DLD1 (cell line): ENCODE data around the gene FADS6.
"Not testable (repeated sequence)": the region's sequence is repeated elsewhere in the genome, so short reads cannot be mapped to it uniquely, and the experiment has no call there.

Source experiments
- in situ Hi-C: cut with HindIII; loops from 2 replicates; pipeline ENCODE4 v1.10.0; 2017; ENCODE audit warnings: low sequenced_read_pairs

FADS6 gene

DNA sequence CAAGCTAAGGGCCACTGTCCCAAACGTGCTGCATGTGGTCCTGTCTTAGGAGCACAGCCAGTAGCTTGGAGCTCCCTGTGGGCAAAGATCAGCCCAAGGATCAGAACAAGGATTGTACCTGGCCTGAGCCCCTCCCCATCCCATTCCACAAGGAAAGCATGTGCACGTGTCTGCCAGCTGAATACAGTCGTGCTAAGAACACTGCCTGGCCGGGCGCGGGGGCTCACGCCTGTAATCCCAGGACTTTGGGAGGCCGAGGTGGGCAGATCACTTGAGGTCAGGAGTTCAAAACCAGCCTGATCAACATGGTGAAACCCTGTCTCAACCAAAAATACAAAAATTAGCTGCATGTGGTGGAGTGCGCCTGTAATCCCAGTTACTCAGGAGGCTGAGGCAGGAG is 23.4 kb downstream of the FADS6 start:
- in situ Hi-C loops = not testable (repeated sequence)

DNA sequence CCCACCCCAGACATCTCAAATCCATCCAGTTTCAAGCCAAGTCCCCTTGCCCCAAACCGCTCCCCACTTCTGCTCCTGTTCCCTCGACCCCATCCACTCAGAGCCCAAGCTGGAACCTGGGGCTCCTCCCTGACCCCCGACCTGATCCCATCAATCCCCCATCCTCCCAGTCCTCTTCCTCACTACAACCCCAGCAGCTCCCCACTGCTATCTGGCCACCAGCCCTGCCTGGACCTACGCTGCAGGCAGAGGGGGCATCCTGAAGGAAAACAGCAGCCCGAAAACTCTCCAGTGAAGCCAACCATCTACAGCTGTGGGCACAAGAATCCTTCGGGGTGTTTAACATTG is 24.6 kb downstream of the FADS6 start:
- in situ Hi-C loops = no loop called here

- in situ Hi-C loops = no loop called here
These were observed 25.1 kb downstream of the FADS6 start for GRCh38 chr17:74868251-74868907.

DNA sequence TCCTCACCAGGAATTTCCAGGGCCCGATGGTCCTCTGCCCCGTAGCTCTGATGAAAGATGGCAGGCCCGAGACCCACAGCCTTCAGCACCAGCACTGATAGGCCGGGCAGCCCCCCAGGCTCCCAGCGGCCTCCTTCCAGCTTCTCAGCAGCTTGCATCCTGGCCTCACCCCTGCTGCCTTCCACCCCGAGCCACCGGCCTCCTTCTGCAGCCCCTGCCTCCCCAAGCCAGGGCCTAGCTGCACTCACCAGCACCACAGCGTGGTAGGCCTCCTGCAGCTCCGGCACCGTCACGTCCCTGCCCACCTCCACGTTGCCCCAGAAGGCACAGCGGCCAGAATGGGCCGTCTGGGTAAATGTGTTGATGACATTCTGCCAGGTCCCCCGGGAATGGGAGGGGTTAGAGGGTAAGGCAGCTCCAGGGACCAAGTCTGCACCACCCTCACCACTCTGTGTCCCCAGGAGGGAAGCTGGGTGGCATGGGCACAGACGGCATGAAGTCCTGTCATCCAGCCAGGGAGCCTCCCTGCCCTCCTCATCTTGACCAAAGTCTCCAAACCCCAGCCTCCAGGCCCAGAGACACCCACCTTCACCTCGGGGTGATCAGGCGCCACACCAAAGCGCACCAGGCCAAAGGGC is 27.1 kb downstream of the FADS6 start:
- in situ Hi-C loops = no loop called here

GRCh38 chr17:74865504-74866197 is 27.8 kb downstream of the FADS6 start:
- in situ Hi-C loops = no loop called here

DNA sequence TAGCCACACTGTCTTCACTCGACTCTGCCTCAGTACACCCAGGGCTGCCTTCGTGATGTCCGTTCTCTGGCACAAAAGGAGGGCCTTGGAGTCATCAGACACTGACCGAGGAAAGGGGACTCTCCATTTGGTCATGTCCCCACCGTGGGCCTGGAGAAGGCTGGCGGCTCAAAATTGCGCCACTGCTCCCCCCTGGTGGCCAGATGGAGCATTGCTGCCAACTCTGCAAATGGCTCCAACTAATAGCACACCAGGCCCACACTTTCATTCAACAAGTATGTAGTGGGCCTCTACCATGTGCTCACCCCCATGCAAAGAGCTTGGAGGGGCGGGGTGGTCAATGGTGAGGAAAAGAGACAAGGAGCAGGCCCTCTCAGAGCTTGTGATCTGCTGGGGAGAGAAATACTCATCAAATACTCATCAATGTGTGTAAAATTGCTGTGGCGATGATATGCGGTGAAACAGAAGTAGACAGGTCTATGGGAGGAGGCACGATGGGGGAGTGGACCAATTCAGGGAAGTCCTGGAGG is 28.5 kb downstream of the FADS6 start:
- in situ Hi-C loops = no loop called here

DNA sequence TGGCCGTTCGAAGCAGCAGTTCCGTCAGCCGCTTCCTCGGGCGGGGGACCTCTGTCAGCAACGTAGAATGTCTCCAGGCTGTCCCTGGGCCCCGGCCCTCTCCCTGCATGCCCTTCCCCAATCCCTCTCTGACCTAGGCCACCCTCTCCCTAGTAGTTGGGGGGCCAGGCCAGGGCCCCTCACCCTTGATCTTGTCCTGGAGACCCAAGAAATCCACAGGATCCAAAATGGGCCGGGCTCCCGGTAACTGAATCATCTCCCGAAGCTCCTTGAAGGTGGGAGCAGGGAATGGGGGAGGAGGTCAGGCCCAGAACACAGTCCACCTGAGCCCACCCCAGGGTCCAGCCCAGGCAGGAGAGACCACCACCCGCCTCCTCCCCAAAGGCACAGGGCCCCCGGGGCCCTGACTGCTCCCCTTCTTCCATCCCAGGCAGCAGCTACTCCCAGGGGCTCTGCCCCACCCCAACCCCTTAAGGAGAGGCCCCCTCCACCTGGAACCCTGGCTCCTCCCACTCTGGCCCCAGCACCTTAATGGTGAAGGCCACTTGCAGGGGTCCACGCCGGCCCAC is 29.1 kb downstream of the FADS6 start:
- in situ Hi-C loops = no loop called here

DNA sequence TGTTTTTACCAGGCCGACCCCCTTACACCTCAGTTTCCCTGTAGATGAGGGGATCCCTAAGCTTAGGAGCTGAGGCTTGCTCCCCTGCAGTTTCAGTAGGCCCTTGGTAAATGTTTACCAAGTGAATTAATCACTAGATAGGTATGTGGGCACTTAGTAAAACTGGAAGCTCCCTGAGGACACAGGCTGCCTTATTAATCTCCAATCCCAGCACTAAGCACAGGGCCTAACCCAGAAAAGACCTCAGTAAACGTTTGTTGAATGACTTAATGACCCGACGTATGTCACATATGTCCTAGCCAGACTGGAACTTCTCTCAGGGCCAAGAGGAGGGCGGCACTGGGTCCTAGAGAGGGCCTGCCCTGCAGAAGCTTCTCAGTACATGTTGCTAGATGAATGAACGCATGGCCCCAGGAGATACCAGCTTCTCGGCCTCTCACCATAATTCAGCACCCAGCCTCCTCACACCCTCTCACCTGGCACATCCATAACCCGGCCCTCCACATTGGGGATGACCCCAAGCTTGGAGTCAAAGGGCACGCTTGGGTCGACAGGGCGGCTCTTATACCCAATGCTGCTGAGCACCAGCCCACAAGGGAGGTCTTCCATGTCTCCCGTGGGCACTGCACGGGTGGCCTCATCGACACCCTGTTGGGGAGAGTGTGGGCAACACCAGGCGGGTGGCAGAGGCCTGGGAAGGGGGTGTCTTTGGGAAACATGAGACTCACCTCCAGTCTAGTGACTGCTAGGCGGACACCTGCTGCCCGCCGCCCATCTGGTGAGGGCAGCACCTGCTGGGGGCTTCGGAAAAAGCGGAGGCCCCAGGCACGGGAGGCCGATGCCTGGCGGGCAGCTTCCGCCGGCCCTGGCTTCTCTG is 29.8 kb downstream of the FADS6 start:
- in situ Hi-C loops = no loop called here

GRCh38 chr17:74862919-74863318 is 30.5 kb downstream of the FADS6 start:
- in situ Hi-C loops = no loop called here

DNA sequence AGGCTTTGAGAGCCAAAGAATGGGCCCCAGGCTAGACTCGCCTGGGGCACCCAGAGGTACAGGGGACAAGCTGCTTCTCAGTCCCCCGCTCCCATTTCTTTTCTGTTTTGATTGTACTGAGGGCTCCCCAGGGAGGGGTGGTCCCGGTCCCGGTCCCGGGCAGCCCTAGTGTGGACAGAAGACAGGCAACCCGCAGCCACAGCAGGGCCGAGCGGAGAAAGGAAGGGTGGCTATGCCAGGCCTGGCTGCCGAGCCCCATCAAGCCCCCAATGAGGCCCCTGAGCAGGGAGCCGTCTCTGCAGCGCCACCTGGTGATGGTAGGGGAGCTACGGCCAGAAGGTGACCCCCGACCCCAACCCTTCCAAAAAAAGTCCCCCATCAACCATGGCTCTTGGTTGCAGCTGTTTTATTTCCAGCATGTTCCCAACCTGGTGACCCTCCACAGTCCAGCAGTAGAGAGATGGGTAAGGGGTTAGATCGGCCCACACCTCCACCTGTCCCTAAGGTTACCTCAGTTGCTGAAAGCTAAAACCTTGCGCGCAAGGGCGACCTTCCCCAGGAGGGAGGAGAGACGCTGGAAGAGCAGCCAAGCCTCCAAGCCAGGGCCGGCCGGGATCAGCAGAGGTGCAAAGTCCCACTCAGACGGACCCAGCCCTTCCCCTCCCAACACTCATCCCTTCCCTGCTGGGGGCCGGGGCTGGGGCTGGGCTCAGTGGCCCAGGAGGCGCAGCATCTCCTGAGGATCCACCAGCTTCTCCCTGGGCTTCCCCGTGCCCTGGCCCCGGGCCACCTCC is 31.1 kb downstream of the FADS6 start:
- in situ Hi-C loops = no loop called here

DNA sequence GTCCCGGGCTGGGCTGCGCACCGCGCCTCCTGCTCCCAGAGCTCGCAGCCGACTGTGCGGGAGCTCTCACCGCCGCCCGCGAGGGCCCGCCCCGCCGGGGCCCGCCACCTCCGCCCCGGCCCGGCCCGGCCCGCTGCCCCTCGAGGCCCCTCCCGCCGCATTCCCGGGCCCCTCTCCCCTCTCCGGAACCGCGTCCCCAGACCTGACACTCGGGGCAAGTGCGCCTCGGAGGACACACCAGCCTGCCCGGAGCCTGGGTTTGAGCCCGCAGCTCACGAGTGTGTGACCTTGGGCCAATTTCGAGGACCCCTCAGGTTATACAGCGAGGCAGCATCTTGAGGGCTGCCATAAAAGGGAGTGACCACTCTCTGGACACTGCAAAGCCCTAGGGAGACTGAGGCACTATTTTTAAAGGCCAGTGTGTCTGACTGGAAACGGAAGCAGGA is 31.7 kb downstream of the FADS6 start:
- in situ Hi-C loops = no loop called here

- in situ Hi-C loops = no loop called here
These were observed 32.4 kb downstream of the FADS6 start for GRCh38 chr17:74860872-74861661.

- in situ Hi-C loops = no loop called here
These were observed 33.1 kb downstream of the FADS6 start for GRCh38 chr17:74860229-74860871.

- in situ Hi-C loops = no loop called here
These were observed 33.8 kb downstream of the FADS6 start, which contains the start of gene GRIN2C for GRCh38 chr17:74859459-74860228. GRIN2C (minus strand) TSS chr17:74859885; CDS start chr17:74855092, 4,793 bp downstream.

- in situ Hi-C loops = no loop called here
These were observed 34.6 kb downstream of the FADS6 start for GRCh38 chr17:74858672-74859458.

DNA sequence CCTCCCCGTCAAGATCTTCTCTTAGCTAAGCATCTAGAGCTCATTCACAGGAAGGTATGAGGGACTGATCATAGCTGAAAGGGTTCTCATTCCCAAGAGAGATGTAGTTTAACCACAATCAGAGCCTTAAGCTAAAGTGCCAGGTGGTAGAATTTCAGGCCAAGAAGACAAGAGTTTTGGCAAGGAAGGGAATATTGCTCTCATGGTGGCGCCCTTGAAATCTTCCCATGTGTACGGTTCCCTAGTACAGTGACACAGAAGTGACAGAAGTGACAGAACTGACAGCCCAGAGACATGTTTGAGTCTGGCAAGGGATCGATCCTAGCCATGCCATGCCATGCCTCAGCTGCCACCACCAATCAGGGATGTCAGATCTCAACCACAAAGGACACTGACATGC is 36.2 kb downstream of the FADS6 start:
- in situ Hi-C loops = no loop called here

GRCh38 chr17:74856112-74856511 is 37.3 kb downstream of the FADS6 start:
- in situ Hi-C loops = no loop called here
